Measurements from ENCODE around the gene ASB16.
A peak's percentile ranks its signal among the peaks of the same experiment; 100 is the strongest.

The ASB16 gene

DNA sequence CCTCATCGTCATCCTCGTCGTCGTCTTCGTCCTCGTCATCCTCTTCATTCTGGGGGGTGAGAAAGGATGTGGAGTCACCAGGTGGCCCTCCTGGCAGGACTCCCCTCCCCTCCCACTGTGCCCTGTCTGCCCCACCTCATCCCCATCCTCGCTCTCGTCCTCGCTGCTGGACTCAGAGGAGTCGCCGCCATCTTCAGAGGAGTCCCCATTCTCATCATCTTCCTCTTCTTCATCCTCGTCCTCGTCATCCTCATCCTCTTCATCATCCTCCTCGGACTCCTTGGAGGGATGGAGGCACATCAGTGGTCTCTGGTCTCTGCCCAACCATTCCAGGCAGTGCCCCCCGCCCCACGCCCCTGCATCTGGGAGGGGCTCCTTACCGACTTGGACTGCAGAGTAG lies 36.8 kb downstream of the ASB16 start:
- no peak for DNase-seq (ENCODE audit: low read depth, low spot score)

DNA sequence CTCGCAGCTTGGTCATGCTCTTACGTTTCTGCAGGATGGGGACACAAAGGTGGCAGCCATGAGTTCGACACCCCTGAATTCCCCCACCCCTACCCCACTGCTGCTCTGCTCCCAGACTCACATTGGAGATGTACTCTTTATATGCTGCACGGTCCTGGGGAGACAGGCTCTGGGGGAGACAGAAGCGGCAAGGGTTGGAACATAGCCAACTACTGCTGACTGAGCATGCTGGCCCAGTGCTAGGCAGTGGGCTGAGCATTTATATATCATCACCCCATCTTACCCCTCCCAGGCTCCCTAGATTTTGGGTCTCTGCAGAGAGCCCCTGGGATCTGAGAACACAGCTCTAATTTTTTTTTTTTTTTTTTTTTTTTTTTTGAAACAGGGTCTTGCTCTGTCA lies 37.2 kb downstream of the ASB16 start:
- no peak for DNase-seq (ENCODE audit: low read depth, low spot score)

DNA sequence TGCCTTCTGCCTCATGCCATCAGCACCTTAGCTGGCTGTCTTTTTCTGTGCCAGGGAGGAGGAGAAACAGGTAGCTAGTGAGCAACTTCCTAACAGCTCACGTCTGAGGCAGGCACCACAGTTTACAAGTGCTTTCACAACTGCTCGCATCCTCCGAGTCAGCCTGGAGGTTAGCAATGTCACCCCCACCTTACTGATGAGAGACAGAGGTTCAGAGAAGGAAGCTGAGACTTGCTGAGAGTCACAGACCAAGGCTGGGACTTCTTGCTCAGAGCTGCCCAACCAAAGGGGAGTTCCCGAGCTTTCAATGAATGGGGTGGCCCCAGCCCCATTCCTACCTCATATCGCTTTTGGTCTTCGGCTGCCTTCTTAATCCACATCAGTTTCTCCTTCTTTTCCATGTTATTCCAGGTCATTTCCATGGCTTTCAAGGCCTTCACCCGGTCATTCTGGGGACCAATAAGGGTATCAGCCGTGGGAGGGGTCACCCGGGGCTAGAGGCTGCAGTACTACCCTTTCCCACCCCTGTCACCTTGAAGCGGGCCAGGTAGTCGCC lies 39.4 kb downstream of the ASB16 start:
- DNase-seq (ENCODE audit: low read depth, low spot score): no peak

DNA sequence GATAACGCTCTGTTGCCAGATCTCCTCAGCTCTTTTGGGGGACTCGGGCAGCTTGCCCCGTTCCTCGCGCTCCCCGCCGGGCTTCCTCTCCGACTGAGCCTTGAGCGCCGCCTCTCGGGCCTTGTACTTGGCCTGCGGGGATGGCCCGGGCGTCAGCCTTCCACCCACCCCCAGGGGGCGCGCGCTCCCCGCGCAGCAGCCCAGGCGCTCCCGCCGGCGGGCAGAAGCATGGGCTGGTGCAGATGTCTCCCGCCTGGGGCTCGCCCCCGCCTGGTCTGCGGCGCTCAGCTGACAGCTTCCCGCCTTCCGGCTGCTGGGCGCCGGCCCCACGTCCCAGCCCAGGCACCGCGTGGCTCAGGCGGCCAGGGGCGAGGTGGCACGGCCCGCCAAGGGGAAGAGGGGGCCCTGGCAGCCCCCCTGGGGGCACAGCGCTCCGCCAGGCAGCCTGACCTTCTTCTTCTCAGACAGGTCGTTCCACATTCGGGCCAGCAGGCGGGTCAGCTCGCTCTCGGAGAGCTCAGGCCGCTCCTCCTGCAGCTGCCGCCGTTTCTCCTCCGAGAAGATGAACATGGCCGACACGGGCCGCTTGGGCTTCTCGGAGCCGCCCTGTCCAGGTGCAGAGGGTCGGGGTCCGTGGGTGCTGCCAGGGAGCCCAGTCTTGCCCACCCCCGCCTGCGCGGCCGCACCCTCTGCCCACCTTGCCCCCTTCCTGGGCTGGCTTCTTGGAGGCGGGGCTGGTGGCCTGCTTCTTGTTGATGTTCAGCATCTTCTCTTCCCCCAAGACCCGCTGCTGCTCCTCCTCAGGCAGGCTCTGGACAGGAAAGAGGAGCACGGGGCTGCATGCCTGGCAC lies 40.1 kb downstream of the ASB16 start:
- DNase-seq (ENCODE audit: low read depth, low spot score): peak; percentile 96

DNA sequence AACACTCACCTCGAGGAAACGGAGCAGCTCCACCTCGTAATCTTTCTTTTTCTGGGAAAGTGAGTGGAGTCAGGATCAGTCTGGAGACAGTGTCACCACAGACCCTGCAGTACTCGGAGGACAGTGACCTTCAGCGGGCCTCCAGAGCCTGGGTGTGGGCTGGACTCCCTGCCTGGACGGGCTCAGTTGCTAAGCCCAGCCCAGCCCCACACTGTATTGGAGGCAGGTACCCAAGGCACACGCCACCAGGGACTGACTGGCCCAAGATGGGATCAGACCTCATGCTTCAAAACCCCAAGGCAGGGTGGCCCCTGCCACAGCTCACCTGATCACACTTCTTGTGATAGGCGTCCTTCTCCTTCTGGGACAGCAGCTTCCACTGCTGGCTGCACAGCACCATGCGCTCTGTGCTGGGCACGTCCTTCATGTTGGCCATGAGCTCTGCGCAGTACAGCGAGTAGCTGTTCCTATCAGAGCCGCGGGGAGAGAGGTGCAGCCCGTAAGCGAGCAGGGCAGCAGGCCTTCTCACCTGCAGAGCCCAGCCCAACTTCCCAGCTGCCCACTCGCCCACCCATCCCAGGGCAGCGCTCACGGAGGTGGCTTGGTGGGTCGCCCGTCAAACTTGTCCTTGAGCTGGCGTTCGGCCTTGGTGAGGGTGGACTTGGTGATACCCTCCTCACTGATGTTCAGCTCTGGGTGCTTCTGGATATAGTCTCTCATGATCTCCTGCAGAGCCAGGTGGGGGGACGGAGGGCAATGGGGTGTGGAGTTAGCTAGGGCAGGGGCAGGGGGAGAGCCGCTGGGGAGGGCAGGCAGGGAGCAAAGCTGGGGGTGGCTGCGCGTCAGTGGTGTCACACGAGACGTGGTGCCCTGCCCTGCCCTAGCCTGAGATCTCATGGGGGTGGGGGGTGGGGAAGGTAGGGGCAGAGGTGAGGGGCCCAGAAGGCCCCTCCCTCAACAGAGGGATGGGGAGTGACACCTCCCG lies 41.1 kb downstream of the ASB16 start:
- no peak for DNase-seq (ENCODE audit: low read depth, low spot score)

DNA sequence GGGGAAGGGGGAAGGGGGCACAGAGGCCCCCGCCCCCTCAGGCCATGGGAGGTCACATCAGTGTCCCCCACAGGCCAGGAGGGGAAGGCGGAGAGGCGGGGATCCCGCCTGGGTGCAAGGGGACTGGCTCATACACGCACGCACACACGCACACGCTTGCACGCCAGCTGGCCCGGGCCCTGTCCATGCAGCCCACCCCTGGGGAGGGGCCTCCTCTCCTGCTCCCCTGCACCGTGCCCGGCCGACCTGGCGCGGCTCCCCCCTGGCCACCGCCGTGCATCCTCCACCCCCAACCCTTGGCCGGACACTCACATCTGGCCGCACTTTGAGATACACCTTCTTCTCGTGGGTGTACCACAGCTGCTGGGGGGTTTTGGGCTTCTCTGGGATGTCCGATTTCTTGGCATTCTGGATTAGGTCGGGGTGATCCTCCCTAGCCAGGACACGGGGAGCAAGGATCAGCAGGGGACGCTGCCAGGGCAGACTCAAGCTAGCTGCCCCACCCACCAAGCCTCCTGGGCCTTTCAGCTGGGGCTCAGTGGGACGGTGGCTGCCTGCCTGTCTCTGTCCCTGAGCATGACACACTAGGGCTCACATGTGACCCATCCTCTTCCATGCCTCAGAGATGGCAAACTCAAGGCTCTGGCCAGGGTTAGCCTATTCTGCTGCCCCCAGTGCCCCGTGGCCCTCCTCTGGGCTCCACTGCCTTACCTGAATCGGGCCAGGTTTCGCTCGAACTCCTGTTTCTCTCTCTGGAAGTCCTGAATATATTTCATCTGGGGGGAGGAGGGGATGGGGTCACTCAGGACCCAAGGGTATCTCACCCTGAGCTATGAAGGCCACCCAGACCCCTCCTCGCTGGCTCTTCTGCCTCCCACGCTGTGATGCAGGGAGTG lies 42.3 kb downstream of the ASB16 start:
- DNase-seq (ENCODE audit: low read depth, low spot score): no peak

DNA sequence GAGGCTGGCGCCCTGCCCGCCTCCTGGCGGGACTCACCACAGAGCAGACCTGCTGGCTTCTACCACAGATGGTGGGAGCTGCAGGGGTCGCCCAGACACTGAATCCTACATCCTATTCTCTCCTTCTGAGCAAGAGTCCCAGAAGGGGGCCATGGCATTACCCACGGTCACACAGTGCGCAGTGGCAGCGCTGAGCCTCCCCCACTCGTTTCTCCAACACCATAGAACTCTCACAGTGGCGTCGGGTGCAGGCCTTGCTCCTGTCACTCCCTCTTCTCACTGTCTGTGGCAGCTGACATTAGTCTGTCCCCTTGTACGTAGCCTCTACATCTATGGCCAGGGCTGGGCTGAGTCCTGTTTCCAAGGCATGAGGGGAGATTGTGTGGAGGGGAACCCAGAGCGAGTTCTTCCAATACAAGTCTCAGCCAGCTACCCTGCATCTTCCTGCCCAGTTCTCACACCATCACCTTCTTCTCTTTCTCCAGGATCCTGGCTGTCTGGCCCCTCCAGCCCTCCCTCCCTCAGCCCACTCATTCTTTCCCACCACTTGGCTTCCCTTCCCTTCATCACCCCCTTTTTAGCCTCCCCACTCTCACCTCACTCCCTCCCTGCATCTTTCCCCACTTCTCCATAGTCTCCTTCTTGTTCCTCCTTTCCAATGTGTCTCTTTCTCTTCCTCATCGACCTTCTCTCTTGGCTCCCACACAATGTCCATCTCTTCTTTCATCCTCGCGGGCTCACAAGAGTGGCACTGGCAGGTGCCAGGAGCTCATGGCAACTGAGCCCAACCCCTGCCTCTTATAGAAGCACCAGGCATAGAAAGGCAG lies 43.1 kb downstream of the ASB16 start:
- DNase-seq (ENCODE audit: low read depth, low spot score): no peak

DNA sequence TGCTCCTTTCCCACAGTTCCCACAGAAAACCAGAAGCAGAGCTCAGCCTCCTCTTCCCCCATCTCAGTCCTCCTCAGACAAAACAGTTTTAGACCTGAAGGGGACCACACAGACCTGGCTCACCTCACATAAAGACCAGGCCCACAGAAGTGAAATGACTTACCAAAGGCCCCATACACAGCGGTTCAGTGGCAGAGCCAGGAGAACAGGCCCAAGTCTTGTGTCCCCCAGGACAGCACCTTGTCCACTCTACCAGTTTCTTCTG lies 43.7 kb downstream of the ASB16 start:
- DNase-seq (ENCODE audit: low read depth, low spot score): no peak

DNA sequence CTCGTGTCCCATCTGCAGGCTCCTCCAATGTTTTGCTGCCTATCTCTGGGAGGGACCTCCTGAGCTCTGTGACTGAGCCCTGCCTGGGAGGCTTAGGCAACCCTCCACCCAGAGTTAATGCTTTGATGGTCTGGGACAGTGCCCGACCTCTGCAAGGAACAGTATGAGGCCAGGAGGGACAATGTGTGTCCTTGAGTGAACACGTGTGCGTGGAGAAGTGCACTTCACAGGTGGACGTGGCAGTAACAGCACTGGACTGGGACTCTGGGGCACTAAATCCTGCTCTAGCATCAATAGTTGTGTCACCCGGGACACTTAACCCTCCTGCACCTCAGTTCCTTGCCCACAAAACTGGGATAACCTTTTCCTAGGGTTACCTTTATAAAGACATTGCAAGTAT lies 44.4 kb downstream of the ASB16 start:
- DNase-seq (ENCODE audit: low read depth, low spot score): no peak

DNA sequence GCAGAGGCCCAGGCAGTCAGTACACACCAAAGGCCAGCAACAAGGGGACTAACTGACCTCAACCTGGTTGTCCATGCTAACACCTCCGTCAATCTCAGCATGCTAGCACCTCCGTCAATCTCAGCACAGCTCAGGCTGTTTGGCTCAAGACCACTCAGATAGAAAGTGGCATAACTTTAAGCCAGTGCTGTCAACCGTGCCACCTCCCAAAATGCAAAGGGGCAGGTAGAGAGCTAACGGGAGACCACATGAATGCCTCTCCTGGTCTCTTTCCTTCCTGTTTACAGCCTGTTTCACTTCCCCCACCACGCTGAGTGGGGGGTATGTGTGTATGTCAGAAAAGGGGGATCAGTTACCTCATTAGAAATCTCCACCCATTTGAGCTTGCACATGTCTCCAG lies 45.7 kb downstream of the ASB16 start:
- DNase-seq (ENCODE audit: low read depth, low spot score): no peak

DNA sequence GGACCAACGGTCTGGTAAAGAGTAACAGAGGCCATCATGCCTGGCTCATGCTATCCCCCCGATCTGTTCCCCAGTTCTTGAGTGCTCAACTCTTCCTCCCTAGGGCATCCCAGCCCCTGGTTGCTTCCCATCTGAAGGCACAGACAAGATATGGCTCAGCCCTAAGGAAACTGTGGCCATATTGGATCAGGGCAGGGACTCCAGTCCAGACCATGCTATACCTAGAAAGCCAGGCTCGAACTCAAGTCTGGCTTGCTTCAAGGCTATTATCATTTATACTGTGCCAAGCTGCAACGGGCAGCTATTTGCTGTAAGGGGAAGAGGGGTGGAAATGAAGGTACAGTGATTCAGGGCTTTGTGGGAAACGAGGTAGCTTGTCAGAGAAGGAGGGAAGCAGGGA lies 46.2 kb downstream of the ASB16 start:
- DNase-seq (ENCODE audit: low read depth, low spot score): no peak

DNA sequence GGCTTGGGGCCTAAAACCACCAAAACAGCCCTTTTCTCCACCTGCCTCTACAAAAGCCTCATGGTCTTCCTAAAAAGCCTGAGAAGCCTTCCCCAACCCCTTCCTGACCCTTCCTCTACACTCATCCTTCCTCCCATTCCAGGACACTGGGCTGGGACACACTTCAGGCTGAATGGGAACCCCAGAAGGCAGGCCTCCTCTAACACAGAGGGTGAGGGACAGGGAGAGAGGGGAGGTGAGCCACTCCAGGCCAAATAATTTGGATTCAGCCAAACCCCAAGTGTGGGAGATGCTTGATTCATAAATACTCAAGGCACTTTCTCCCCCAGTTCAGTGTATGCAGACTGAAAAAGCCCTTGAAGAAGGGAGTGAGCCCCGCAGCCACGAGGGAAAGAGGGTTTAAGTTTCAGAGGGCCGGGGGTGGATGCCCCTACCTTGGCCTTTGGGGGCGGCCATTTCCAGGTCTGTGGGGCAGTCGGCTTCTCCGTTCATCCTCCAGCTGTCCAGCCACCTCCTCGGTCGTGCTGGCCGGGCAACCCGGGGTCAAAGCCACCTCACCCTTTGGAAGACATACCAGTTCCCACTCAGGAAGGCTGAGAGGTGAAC lies 47.3 kb downstream of the ASB16 start:
- DNase-seq (ENCODE audit: low read depth, low spot score): no peak

DNA sequence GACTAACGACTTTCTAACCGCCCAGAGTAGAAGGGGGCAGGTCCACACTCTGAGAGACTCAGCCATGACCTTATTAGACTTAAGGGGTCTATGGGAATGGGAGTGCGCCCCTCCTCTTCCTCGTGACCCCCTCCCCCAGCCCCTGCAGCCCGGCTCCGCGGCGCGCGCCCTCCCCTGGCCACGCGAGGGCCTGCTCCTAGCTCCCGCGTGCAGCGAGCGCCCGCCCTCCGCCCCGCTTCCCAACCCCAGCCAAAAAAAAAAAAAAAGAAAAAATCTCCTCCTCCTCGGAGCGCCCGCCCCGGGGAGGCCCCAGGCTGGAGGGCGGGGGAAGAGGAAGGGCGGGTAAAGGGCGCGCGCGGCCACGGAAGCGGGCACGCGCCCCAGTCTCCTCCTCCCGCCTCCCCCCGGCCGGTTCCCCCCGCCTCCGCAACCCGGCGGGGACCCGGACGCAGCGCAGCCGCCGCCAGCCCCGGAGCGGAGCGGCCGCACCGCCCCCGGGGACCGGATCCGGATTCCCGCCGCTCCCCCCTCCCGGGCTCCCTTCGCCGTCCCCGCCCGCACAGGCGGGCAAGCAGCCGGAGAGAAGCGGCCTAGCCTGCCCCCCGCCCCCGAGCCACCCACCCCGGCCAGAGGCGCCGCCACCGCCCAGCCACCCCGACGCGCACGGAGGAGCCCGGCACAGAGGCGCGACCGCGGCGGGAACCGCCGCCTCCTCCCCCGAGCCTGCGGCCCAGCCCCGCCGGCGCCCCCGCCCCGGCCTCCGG lies 48.0 kb downstream of the ASB16 start:
- peak; percentile 90 for DNase-seq (ENCODE audit: low read depth, low spot score)

DNA sequence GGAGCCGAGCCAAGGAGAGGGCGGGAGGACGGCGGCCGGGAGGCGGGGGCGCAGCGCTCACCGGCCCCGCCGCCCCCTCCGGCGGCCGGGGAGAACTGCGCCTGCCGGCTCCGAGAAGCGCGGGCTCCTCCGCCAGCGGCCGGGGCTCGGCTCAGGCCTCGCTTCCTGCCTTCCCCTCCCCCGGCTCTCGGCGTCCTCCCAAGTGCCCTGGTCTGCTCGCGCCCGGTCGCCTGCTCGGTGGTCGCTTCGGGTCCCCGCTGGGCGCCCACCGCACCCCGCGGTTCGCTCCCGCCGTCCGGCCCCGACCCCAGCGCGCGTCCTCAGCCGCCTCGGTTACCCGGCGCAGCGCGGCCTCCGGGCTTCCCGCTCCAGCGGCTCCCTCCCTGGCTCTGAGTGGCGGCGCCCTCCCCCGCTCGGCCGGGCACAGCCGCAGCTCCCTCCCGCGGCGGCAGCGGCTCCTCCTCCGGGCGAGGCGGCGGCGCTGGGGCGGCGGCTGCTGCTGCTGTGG lies 48.7 kb downstream of the ASB16 start:
- no peak for DNase-seq (ENCODE audit: low read depth, low spot score)

DNA sequence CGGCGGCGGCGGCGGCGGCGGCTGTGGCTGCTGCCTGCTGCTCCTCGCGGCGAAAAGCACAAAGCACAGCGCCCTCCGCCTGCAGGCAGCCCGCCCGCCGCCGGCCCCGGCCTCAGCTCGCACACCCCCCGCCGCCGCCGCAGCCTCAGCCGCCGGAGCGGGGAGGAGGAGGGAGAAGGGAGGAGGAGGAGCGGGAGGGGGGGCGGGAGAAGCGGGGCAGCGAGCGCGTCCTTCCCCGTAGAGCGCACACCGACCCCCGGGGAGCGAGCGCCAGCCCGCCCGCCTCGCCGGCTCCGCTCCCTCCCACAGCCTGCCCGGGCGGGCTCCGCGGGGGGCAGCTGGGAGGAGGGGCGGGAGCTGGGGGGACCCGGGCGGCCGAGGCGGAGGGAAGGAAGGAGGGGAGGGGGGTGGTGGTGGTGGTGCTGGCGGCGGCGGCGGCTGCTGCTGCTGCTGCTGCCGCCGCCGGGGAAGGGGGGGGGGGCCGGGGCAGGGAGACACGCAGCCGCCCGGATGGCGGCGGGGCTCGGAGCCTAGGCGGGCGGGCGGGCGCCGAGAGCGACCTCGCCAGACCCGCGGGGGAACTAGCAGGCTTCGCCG lies 49.2 kb downstream of the ASB16 start, which contains the start of gene UBTF:
TSS of gene UBTF (minus strand) at position 60 of the 597 bp plus-strand sequence. CDS start 1,446 bp downstream, outside the sequence.
- no peak for DNase-seq (ENCODE audit: low read depth, low spot score)

DNA sequence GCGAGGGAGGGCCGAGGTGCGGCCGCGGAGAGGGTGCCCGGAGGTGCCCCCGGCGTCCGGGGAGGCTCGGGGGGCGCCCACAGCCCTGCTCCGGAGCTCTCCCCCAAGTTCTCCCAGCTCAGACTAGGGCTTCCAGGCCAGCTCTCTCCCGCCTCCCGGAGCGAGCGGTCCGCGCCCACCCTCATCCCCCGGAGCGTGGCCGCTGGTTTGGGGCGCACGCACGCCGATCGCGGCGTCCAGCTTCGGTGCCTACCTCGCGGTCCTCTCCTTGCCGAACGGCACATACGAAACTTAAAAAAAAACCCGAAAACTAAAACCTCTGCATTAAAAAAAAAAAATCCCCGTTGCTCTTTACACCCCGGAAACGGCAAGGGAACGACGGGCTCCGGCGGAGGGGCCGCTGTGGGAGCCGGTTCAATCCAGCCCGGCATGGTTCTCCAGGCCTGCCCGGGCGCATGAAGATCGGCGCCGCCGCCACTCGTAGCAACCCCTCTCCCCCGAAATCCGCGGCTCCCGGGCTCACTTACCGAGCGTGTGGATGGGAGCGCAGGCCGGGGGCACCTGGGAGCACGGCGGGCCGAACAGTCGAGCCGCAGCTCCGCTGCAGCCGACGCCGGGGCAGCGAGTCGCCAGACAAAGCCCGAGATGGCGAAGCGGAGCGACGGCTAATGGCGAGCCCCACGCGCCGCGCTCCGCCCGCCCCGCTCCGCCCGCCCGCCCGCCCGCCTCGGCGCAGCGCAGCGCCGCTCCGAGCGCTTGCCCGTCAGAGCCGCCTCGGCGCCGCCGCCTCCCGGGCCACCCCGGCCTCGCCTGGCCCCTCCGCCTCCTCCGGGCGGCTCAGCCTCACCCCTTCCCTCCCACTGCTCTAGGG lies 49.9 kb downstream of the ASB16 start:
- peak; percentile 63 for DNase-seq (ENCODE audit: low read depth, low spot score)

DNA sequence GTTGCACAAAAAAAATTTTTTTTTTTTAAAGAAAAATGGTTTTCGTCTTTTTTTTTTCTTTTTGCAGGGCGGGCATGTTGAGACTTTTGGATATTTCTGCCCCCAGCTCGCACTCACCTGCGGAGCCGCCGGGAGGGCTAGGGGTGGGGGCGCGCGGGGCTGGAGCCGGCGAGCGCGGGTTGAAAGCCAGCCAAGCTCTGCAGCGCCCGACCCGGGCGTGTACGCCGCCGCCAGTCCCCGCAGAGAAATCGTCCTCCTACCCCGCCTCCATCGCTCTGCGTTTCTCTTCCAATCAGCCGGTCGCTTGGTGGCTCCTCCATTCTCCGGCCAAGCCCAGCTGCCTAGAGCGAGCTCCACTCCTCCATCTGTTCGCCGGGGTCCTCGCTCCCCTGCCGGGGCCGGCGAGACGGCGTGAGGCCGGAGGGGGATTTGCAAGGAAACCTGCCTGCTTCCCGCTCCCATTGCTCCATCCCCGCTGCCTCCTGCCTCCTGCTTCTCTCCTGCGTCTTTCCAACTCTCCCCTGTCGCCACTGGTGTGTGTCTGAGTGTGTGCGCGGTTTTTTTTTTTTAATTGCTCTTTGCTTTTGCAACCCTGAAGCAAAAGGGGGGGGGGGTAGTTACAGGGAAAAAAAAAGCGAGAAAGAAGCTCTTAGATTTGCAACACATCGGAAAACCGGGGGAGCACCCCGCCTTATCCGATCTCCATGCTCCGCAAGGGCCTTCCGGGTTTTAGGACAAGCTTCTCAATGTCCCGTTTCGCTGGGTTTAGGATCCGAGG lies 50.8 kb downstream of the ASB16 start:
- DNase-seq (ENCODE audit: low read depth, low spot score): peak; percentile 84
